ENCODE results near the gene TRIM63.

The TRIM63 gene

GRCh38 chr1:26031611-26032220, 35.7 kb downstream of the TRIM63 start:
- no peak overlapping the region for H3K4me3 ChIP-seq (ENCODE audit: low read depth, low read length)
- no peaks in the 10 kb centered on the region for H3K36me3 ChIP-seq (ENCODE audit: control insufficient read depth, insufficient read depth, low read length)
- H3K4me1 ChIP-seq (ENCODE audit: control insufficient read depth, insufficient read depth, low read length), result peaks cover 9% of the 10 kb centered on the region
- no peak overlapping the region for H3K9ac ChIP-seq (ENCODE audit: low read depth, low read length)
- no peaks in the 10 kb centered on the region for H3K9me3 ChIP-seq (ENCODE audit: control insufficient read depth, insufficient read depth, low read length)
- peaks cover 31% of the 10 kb centered on the region for H3K27me3 ChIP-seq (ENCODE audit: control insufficient read depth, insufficient read depth, low read length)
- no peak overlapping the region for H3K27ac ChIP-seq (ENCODE audit: low read depth, low read length)

DNA sequence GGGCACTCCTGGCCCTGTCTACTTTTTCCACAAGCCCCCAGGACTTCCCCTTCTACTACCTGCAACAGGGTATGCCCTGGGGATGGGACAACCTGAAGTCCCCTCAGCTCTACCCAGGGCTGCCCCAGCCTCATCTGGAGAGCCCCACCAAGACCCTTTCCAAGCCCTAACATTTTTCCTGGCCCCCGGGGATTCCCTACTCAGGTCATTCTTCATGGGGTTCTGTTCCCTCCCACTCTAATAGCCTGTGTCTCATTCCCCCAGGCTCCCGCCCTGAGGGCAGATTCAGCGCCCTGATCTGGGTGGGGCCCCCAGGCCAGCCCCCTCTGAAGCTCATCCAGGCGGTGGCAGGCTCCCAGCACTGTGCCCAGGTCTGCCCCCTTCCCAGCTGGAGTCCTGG, 36.2 kb downstream of the TRIM63 start:
- H3K4me3 ChIP-seq (ENCODE audit: low read depth, low read length), result no peak overlapping the region
- H3K4me1 ChIP-seq (ENCODE audit: control insufficient read depth, insufficient read depth, low read length), result peaks cover 7% of the 10 kb centered on the region
- no peak overlapping the region for H3K9ac ChIP-seq (ENCODE audit: low read depth, low read length)
- peaks cover 26% of the 10 kb centered on the region for H3K27me3 ChIP-seq (ENCODE audit: control insufficient read depth, insufficient read depth, low read length)
- no peaks in the 10 kb centered on the region for H3K9me3 ChIP-seq (ENCODE audit: control insufficient read depth, insufficient read depth, low read length)
- H3K36me3 ChIP-seq (ENCODE audit: control insufficient read depth, insufficient read depth, low read length), result no peaks in the 10 kb centered on the region
- no peak overlapping the region for H3K27ac ChIP-seq (ENCODE audit: low read depth, low read length)

GRCh38 chr1:26029864-26030481, 37.5 kb downstream of the TRIM63 start:
- Histone ChIP-seq H3K4me3 (ENCODE audit: low read depth, low read length) (no peak overlapping the region), H3K4me1 (ENCODE audit: control insufficient read depth, insufficient read depth, low read length) (peaks cover 5% of the 10 kb centered on the region; the same call in 1 of the 2 replicates), H3K27me3 (ENCODE audit: control insufficient read depth, insufficient read depth, low read length) (peaks cover 24% of the 10 kb centered on the region), H3K36me3 (ENCODE audit: control insufficient read depth, insufficient read depth, low read length) (no peaks in the 10 kb centered on the region), H3K9me3 (ENCODE audit: control insufficient read depth, insufficient read depth, low read length) (no peaks in the 10 kb centered on the region), H3K9ac (ENCODE audit: low read depth, low read length) (no peak overlapping the region), H3K27ac (ENCODE audit: low read depth, low read length) (no peak overlapping the region)

DNA sequence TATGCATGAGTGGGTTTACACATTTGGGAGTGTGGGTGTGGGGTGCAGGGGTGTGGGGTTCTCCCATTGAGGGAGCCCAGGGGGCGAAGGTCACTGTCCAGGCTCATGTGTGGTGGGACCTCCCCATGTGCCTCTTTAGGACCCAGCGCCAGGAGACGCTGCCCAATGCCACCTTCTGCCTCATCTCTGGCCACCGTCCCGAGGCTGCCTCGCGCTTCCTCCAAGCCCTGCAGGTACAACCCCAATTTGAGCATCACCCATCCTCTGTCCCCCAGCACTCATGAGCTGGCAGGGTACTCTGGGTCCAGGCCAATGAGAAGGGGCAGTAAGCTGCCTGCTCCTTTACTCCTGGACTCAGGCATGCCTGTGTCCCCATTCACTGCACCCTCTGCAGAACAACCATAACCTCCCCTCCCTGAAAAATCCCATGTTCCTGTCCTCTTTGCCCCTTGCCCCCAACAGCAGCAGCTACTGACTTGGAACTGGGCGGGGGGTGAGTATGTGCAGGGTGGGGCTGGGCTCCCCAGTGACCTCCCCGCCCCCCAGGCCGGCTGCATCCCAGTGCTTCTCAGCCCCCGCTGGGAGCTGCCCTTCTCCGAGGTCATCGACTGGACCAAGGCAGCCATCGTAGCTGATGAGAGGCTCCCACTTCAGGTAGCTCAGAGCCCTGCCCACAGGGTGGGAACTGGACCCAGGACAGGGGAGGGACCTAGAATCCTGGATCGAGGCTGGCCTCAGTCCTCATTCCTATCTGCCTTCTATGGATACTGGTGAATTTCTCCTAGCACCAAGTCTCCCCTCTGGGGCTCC, 38.2 kb downstream of the TRIM63 start:
- Histone ChIP-seq H3K27me3 (ENCODE audit: control insufficient read depth, insufficient read depth, low read length) (peaks cover 17% of the 10 kb centered on the region), H3K36me3 (ENCODE audit: control insufficient read depth, insufficient read depth, low read length) (no peaks in the 10 kb centered on the region), H3K27ac (ENCODE audit: low read depth, low read length) (no peak overlapping the region), H3K9me3 (ENCODE audit: control insufficient read depth, insufficient read depth, low read length) (no peaks in the 10 kb centered on the region), H3K9ac (ENCODE audit: low read depth, low read length) (no peak overlapping the region), H3K4me1 (ENCODE audit: control insufficient read depth, insufficient read depth, low read length) (no peaks in the 10 kb centered on the region), H3K4me3 (ENCODE audit: low read depth, low read length) (no peak overlapping the region)

- no peaks in the 10 kb centered on the region for H3K36me3 ChIP-seq (ENCODE audit: control insufficient read depth, insufficient read depth, low read length)
- no peak overlapping the region for H3K9ac ChIP-seq (ENCODE audit: low read depth, low read length)
- H3K27me3 ChIP-seq (ENCODE audit: control insufficient read depth, insufficient read depth, low read length), result peaks cover 9% of the 10 kb centered on the region
- H3K4me3 ChIP-seq (ENCODE audit: low read depth, low read length), result no peak overlapping the region
- no peak overlapping the region for H3K27ac ChIP-seq (ENCODE audit: low read depth, low read length)
- no peaks in the 10 kb centered on the region for H3K4me1 ChIP-seq (ENCODE audit: control insufficient read depth, insufficient read depth, low read length)
- no peaks in the 10 kb centered on the region for H3K9me3 ChIP-seq (ENCODE audit: control insufficient read depth, insufficient read depth, low read length)
These were observed 38.9 kb downstream of the TRIM63 start for GRCh38 chr1:26028490-26028980.

DNA sequence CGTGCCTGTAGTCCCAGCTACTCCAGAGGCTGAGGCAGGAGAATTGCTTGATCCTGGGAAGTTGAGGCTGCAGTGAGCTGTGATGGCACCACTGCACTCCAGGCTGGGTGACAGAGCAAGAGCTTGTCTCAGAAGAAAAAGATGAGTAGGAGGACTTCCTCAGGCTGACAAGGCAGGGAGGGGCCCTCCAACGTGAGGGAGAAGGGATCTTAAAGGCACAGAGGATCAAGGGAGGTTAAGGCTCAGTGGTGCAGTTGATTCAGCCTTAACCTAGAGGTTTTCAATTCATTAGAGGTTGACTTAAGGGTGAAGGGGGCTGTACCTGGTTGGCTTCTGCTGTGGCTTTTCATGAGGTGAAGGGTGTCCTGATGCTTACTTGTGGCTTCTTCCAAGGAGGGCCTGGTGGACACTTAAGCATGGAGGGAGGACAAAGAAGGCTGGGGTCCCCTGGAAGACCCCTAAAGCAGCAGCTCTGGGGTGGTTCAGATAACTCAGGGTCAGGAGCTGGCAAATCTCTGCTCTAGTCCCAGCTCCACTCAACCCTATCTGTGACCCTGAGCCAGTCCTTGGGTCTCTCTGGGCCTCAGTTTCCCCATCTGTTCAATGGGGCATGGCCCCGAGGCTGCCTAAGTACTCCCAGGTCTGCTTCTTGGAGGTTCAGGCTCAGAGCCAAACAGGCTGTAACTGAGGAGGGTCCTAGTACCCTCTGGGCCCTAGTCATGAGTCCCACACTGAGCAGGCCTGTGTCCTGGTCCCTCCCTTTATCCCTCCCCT, 39.5 kb downstream of the TRIM63 start:
- H3K9ac ChIP-seq (ENCODE audit: low read depth, low read length), result no peak overlapping the region
- H3K4me3 ChIP-seq (ENCODE audit: low read depth, low read length), result no peak overlapping the region
- no peak overlapping the region for H3K27ac ChIP-seq (ENCODE audit: low read depth, low read length)
- H3K9me3 ChIP-seq (ENCODE audit: control insufficient read depth, insufficient read depth, low read length), result no peaks in the 10 kb centered on the region
- no peaks in the 10 kb centered on the region for H3K36me3 ChIP-seq (ENCODE audit: control insufficient read depth, insufficient read depth, low read length)
- peaks cover 4% of the 10 kb centered on the region; the same call in 1 of the 2 replicates for H3K27me3 ChIP-seq (ENCODE audit: control insufficient read depth, insufficient read depth, low read length)
- no peaks in the 10 kb centered on the region for H3K4me1 ChIP-seq (ENCODE audit: control insufficient read depth, insufficient read depth, low read length)

DNA sequence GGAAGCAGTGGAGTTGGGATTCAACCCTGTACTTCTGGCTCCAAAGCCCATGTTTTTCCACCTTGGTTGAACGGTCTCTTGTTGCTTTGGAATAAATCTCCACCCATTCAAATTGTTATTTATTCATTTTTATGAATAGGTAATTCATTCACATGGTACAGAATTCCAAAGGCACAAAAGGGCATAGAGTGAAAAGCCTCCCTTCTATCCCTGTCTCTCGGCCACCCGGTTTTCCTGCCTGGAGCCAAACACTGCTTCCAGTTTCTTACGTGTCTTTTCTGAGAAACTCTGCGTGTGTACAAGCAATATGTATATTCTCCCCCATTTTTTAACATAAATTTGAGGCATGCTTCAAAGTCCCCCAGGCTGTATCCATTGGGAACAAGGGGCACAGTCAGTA, 41.9 kb downstream of the TRIM63 start:
- Histone ChIP-seq H3K27me3 (ENCODE audit: control insufficient read depth, insufficient read depth, low read length) (no peaks in the 10 kb centered on the region), H3K27ac (ENCODE audit: low read depth, low read length) (no peak overlapping the region), H3K9me3 (ENCODE audit: control insufficient read depth, insufficient read depth, low read length) (no peaks in the 10 kb centered on the region), H3K36me3 (ENCODE audit: control insufficient read depth, insufficient read depth, low read length) (no peaks in the 10 kb centered on the region), H3K4me3 (ENCODE audit: low read depth, low read length) (no peak overlapping the region), H3K4me1 (ENCODE audit: control insufficient read depth, insufficient read depth, low read length) (peaks cover 9% of the 10 kb centered on the region), H3K9ac (ENCODE audit: low read depth, low read length) (no peak overlapping the region)

GRCh38 chr1:26025060-26025459, 42.4 kb downstream of the TRIM63 start:
- Histone ChIP-seq H3K4me3 (ENCODE audit: low read depth, low read length) (no peak overlapping the region), H3K9me3 (ENCODE audit: control insufficient read depth, insufficient read depth, low read length) (no peaks in the 10 kb centered on the region), H3K27ac (ENCODE audit: low read depth, low read length) (no peak overlapping the region), H3K36me3 (ENCODE audit: control insufficient read depth, insufficient read depth, low read length) (no peaks in the 10 kb centered on the region), H3K9ac (ENCODE audit: low read depth, low read length) (no peak overlapping the region), H3K4me1 (ENCODE audit: control insufficient read depth, insufficient read depth, low read length) (peaks cover 9% of the 10 kb centered on the region), H3K27me3 (ENCODE audit: control insufficient read depth, insufficient read depth, low read length) (no peaks in the 10 kb centered on the region)

DNA sequence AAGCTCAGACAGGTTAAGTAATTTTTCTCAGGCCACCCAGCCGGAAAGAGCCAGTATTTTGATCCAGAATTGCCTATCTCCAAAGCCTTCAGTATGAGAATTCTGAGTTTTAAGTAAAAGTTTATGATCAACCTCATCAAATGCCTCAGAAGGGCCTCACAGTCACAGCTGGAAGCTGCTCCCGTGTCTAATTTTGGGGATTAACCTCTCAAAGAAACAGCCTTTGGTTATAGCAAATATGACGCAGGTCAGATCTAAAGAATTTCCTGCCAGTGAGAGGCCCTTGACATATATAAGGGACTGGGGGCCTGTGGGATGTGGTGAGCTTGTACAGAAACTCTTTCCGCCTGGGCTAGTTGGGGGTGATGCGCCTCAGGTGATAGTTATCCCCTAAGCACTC, 43.6 kb downstream of the TRIM63 start:
- Histone ChIP-seq H3K9me3 (ENCODE audit: control insufficient read depth, insufficient read depth, low read length) (no peaks in the 10 kb centered on the region), H3K27me3 (ENCODE audit: control insufficient read depth, insufficient read depth, low read length) (no peaks in the 10 kb centered on the region), H3K9ac (ENCODE audit: low read depth, low read length) (no peak overlapping the region), H3K4me1 (ENCODE audit: control insufficient read depth, insufficient read depth, low read length) (peaks cover 9% of the 10 kb centered on the region), H3K36me3 (ENCODE audit: control insufficient read depth, insufficient read depth, low read length) (no peaks in the 10 kb centered on the region), H3K27ac (ENCODE audit: low read depth, low read length) (no peak overlapping the region), H3K4me3 (ENCODE audit: low read depth, low read length) (no peak overlapping the region)

DNA sequence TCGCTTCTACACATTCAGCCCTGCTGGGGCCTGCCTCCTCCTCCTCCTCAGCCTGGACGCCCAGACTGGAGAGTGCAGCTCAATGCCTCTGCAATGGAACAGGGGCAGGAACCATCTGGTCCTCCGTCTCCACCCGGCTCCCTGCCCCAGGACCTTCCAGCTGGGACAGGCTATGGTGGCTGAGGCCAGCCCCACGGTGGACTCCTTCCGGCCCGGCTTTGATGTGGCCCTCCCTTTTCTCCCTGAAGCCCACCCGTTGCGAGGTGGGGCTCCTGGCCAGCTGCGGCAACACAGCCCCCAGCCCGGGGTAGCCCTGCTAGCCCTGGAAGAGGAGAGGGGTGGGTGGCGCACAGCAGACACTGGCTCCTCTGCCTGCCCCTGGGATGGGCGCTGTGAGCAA, 44.4 kb downstream of the TRIM63 start:
- H3K27ac ChIP-seq (ENCODE audit: low read depth, low read length), result no peak overlapping the region
- peaks cover 9% of the 10 kb centered on the region for H3K4me1 ChIP-seq (ENCODE audit: control insufficient read depth, insufficient read depth, low read length)
- no peak overlapping the region for H3K4me3 ChIP-seq (ENCODE audit: low read depth, low read length)
- no peaks in the 10 kb centered on the region for H3K9me3 ChIP-seq (ENCODE audit: control insufficient read depth, insufficient read depth, low read length)
- no peaks in the 10 kb centered on the region for H3K27me3 ChIP-seq (ENCODE audit: control insufficient read depth, insufficient read depth, low read length)
- H3K36me3 ChIP-seq (ENCODE audit: control insufficient read depth, insufficient read depth, low read length), result no peaks in the 10 kb centered on the region
- H3K9ac ChIP-seq (ENCODE audit: low read depth, low read length), result no peak overlapping the region
